Measurements from ENCODE around the gene TTC23L.

Gene TTC23L

DNA sequence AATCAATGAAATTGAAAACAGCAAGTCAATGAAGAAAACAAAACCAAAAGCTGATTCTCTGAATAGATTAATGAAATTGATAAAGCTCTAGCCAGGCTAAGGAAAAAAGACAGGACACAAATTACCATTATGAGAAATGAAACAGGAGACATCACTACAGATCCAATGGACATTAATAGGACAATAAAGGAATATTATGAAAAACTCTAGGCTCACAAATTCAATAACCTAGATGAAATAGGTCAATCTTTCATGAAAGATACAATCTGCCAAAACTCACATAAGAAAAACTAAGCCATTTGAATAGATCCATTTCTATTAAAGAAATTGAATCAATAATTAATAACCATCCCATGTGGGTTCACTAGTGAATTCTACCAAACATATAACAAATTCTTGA, 37.3 kb downstream of the TTC23L start:
- Mint-ChIP-seq H3K27ac (no peak overlapping the region), H3K4me1 (no peaks in the 10 kb centered on the region), H3K4me3 (no peak overlapping the region), H3K9me3 (peaks cover 24% of the 10 kb centered on the region), H3K36me3 (ENCODE audit: low read depth) (peaks cover 10% of the 10 kb centered on the region), H3K27me3 (ENCODE audit: low read depth) (no peaks in the 10 kb centered on the region)
- TF ChIP-seq, protein P1, sequence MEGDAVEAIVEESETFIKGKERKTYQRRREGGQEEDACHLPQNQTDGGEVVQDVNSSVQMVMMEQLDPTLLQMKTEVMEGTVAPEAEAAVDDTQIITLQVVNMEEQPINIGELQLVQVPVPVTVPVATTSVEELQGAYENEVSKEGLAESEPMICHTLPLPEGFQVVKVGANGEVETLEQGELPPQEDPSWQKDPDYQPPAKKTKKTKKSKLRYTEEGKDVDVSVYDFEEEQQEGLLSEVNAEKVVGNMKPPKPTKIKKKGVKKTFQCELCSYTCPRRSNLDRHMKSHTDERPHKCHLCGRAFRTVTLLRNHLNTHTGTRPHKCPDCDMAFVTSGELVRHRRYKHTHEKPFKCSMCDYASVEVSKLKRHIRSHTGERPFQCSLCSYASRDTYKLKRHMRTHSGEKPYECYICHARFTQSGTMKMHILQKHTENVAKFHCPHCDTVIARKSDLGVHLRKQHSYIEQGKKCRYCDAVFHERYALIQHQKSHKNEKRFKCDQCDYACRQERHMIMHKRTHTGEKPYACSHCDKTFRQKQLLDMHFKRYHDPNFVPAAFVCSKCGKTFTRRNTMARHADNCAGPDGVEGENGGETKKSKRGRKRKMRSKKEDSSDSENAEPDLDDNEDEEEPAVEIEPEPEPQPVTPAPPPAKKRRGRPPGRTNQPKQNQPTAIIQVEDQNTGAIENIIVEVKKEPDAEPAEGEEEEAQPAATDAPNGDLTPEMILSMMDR (IDR thresholded peaks at IDR 0.05; ENCODE audit: unreplicated experiment in 3 of 3): no peak

DNA sequence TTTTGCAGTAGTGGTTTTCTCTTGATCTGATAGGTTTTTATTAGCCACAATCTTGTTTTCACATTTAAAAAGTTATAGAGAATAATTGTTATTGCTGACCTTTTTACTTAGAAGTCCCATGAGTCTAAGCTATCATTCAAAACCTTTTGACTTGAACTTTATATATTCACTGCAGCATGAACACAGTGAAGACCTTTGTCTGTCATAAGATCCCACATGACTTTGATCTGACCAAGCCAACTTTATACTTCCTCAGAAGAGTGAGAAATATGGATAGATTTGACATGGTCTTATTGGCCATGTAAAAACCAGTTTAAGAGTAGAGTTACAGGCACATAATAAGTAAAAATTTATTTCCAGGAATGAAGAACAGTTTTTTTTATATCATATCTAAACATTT, 42.3 kb downstream of the TTC23L start:
- Mint-ChIP-seq H3K27ac (no peak overlapping the region), H3K27me3 (ENCODE audit: low read depth) (no peaks in the 10 kb centered on the region), H3K9me3 (peaks cover 10% of the 10 kb centered on the region), H3K4me1 (no peaks in the 10 kb centered on the region), H3K4me3 (no peak overlapping the region), H3K36me3 (ENCODE audit: low read depth) (peaks cover 7% of the 10 kb centered on the region)
- TF ChIP-seq, protein P1 (IDR thresholded peaks at IDR 0.05; ENCODE audit: unreplicated experiment in 3 of 3): no peak

DNA sequence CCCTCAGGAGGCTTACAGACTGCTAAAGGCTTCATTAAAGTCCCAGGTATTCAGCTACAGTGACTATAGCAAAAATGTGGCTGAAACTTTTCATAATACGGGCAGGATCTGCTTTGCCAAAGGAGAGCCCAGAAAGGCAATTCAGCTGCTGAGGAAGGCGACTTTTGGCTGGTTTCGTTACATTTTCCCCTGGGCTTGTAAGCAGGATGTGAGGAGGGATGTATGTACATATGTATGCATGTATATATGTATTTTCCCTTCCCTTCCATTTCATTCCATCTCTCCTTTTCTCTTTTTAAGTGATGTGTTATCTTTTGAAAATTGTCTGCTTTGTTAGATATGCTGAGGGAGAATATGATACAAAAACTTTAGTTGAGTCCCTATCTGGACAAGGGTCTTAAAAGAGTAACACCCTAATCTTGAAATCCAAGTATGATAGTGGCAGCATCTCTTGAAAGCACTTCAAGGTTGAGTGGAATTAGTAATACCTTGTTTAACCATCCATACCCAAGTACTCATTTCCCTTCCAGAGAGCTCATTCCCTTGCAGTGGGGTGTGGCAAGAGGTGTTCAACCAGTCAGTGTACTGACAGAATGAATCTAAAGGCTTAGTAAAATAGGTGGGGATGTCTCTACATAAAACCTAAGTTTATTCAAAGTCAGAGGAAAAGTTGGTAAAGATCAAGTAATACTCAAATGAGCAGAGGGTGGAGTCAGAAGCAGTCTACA, 47.6 kb downstream of the TTC23L start:
- H3K36me3 Mint-ChIP-seq (ENCODE audit: low read depth): no peaks in the 10 kb centered on the region
- no peak overlapping the region for H3K27ac Mint-ChIP-seq
- no peaks in the 10 kb centered on the region for H3K9me3 Mint-ChIP-seq
- TF ChIP-seq, protein P1 (IDR thresholded peaks at IDR 0.05; ENCODE audit: unreplicated experiment in 3 of 3): no peak
- H3K4me1 Mint-ChIP-seq: no peaks in the 10 kb centered on the region
- no peaks in the 10 kb centered on the region for H3K27me3 Mint-ChIP-seq (ENCODE audit: low read depth)
- no peak overlapping the region for H3K4me3 Mint-ChIP-seq

DNA sequence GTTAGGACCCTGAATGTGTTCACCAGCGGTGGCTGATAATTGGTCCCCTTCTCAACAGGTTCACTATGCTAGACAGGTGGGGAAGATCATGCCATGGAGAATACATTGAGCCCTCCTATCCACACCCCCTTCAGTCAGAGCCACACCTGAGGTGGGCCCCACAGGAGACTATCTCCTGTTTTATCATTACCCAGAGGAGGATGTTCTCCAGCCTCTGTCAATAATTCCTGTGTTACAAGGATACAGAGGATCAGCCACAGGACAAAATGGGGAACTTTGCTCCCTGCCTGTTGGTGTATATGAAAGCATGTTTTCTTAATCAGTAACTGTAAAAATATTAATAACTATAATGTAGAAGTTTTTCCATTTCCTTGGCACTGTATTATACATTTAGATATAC, 50.4 kb downstream of the TTC23L start:
- no peak overlapping the region for H3K27ac Mint-ChIP-seq
- no peaks in the 10 kb centered on the region for H3K36me3 Mint-ChIP-seq (ENCODE audit: low read depth)
- no peaks in the 10 kb centered on the region for H3K27me3 Mint-ChIP-seq (ENCODE audit: low read depth)
- H3K4me3 Mint-ChIP-seq: no peak overlapping the region
- peaks cover 6% of the 10 kb centered on the region for H3K4me1 Mint-ChIP-seq
- H3K9me3 Mint-ChIP-seq: no peaks in the 10 kb centered on the region
- TF ChIP-seq, protein P1 (IDR thresholded peaks at IDR 0.05; ENCODE audit: unreplicated experiment in 3 of 3): no peak

DNA sequence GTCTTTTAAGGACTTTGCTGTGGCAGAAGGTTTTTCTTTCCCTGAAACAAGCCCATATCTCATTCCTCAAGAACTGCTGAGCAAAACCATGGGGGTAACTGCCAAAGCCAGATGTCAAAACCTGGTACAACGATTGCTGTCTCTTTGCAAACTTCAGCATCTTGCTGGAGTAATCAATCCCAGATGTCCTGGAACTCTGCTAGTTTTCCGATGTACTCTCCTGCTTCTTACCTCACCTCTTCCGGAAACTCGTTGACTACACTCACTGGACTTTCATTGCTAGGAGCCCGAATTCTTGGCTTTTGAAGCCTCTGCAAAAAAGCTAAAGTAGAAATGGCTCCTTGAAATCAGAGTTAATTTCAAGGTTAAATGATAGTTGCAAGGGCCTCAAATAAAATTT, 53.0 kb downstream of the TTC23L start:
- H3K4me3 Mint-ChIP-seq: no peak overlapping the region

More for the DNA sequence above, 53.0 kb downstream of the TTC23L start:
- TF ChIP-seq, protein P1 (IDR thresholded peaks at IDR 0.05; ENCODE audit: unreplicated experiment in 3 of 3): no peak
- Mint-ChIP-seq H3K36me3 (ENCODE audit: low read depth) (no peaks in the 10 kb centered on the region), H3K4me1 (peaks cover 11% of the 10 kb centered on the region), H3K27ac (peak overlapping the region; percentile 42 to 77 (median 51)), H3K27me3 (ENCODE audit: low read depth) (no peaks in the 10 kb centered on the region), H3K9me3 (no peaks in the 10 kb centered on the region)

Data from nephron (organoid).